Astrocyte of the spinal cord (primary cell): Measurements from ENCODE around the gene APCDD1L.

Source experiments
- DNase-seq: peaks from one replicate; pipeline ENCODE4 v3.0.0; 2011; ENCODE audit warnings: low read depth, low spot score
- H3K4me3 ChIP-seq: 2 replicates; pipeline ENCODE4 v1.5.1; 2011; ENCODE audit warnings: low read depth, mild to moderate bottlenecking, low read length, moderate library complexity
- in situ Hi-C: cut with HindIII; loops from 2 replicates; pipeline ENCODE4 v1.10.0; 2017; ENCODE audit warnings: low sequenced_read_pairs
- TF ChIP-seq, protein P1 (sequence below): IDR thresholded peaks from 2 replicates; pipeline ENCODE4 v1.5.1; 2012; ENCODE audit warnings: low read depth, mild to moderate bottlenecking, low read length, inconsistent platforms

APCDD1L gene

GRCh38 chr20:58492074-58492718 lies 23.0 kb downstream of the APCDD1L start:
- in situ Hi-C loops: no loop called here
- no peak overlapping the region for H3K4me3 ChIP-seq
- TF ChIP-seq, protein P1, sequence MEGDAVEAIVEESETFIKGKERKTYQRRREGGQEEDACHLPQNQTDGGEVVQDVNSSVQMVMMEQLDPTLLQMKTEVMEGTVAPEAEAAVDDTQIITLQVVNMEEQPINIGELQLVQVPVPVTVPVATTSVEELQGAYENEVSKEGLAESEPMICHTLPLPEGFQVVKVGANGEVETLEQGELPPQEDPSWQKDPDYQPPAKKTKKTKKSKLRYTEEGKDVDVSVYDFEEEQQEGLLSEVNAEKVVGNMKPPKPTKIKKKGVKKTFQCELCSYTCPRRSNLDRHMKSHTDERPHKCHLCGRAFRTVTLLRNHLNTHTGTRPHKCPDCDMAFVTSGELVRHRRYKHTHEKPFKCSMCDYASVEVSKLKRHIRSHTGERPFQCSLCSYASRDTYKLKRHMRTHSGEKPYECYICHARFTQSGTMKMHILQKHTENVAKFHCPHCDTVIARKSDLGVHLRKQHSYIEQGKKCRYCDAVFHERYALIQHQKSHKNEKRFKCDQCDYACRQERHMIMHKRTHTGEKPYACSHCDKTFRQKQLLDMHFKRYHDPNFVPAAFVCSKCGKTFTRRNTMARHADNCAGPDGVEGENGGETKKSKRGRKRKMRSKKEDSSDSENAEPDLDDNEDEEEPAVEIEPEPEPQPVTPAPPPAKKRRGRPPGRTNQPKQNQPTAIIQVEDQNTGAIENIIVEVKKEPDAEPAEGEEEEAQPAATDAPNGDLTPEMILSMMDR: no peak
- DNase-seq: no peak

- H3K4me3 ChIP-seq: no peak overlapping the region
- TF ChIP-seq, protein P1: no peak
- DNase-seq: no peak
- in situ Hi-C loops: no loop called here
These were observed 29.0 kb downstream of the APCDD1L start for GRCh38 chr20:58486207-58486606.

DNA sequence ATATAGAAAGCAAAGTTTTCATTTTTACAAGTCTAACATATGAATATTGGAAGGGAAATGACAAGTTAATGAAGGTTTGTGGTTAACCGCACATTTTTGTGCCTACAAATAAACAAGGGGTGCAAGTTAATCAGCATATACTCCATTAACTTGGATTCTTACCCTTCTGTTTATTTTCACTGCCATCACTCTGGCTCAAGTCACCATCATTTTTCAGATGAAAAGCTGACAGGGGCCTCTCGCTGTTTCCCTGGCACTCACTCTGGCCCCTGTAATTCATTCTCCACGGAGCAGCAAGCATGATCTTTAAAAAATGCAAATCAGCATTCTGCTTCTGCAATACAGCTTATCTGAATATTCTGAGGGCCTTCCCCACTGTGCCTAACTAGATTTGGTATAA lies 29.8 kb downstream of the APCDD1L start:
- in situ Hi-C loops: no loop called here
- TF ChIP-seq, protein P1: no peak
- DNase-seq: no peak
- H3K4me3 ChIP-seq: no peak overlapping the region

GRCh38 chr20:58483470-58483869 lies 31.7 kb downstream of the APCDD1L start:
- DNase-seq: no peak
- no peak overlapping the region for H3K4me3 ChIP-seq
- in situ Hi-C loops: no loop called here
- TF ChIP-seq, protein P1: no peak

DNA sequence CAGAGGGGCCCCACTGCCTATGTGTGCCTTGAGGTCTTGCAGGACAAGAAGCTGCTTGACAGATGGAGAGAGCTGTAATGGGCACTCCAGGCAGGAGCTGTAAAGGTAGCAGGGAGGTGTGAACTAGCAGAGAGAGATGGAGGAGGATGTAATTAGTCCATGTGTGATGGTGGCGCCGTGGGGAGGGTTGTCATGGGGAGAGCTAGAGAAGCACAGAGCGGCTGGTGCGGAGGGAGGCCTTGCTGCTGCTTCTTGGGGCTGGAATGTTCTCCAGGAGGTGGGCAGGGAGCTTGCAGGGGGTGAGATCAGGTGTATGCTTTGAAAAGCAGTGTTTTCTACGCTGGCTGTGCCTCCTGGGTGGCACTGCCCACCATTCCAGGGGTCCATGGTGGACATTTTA lies 32.1 kb downstream of the APCDD1L start:
- no peak for DNase-seq
- H3K4me3 ChIP-seq: no peak overlapping the region
- in situ Hi-C loops: no loop called here
- TF ChIP-seq, protein P1: no peak

DNA sequence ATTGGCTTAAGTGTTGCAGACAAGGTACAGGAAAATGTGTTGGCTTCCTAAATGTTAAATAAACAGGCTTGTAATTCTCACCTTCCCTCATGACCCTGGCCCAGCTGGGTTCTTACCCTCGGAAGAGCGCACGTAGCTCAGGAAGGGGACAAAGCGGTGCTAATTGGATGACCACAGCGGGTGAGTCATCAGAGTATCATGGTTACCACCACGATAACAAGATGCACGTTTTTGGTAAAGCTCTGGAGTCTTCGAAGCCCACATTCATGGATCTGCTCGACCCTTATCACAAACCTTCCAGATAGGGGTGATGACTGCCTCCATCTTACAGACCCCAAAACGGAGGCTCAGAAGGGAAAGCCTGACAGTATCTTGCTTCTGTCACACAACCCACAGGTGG lies 32.8 kb downstream of the APCDD1L start:
- in situ Hi-C loops: no loop called here
- TF ChIP-seq, protein P1: no peak
- DNase-seq: peak; percentile 61
- no peak overlapping the region for H3K4me3 ChIP-seq
